Peyer's patch (tissue), 4 donors: ENCODE data around the gene ANKS4B. TPM values are rescaled to one million over a fixed set of nuclear protein-coding genes. Genes with fewer than 3 reads are reported as not detected.

Experiments used
- DNase-seq, 3 donors: peaks; one replicate each; pipeline ENCODE4 v3.0.0-alpha.2; 2017 to 2019
- H3K27ac ChIP-seq, 4 donors: fragments of 200-600 bp; sonication (generic); one replicate each; pipeline ENCODE4 v1.5.1; 2016 to 2019
- H3K27me3 ChIP-seq, 2 donors: fragments of 200-600 bp; sonication (generic); one replicate each; pipeline ENCODE4 v1.5.1; 2019
- H3K36me3 ChIP-seq, 3 donors: fragments of 200-600 bp; sonication (generic); one replicate each; pipeline ENCODE4 v1.5.1; 2016 to 2019
- H3K4me1 ChIP-seq, 4 donors: fragments of 200-600 bp; sonication (generic); one replicate each; pipeline ENCODE4 v1.5.1; 2016 to 2019
- H3K4me3 ChIP-seq, 4 donors: fragments of 200-600 bp; sonication (generic); 1 replicate in 3 of 4; 2 replicates in 1 of 4; pipeline ENCODE4 v1.5.1; 2016 to 2019; ENCODE audit warnings: mild to moderate bottlenecking in 1 of 4
- H3K9me3 ChIP-seq, 4 donors: fragments of 200-600 bp; sonication (generic); one replicate each; pipeline ENCODE4 v1.5.1; 2016 to 2019; ENCODE audit warnings: mild to moderate bottlenecking in 1 of 4
- POLR2A ChIP-seq, 2 donors: fragments of 450-650 bp; IDR thresholded peaks; one replicate each; pipeline ENCODE4 v1.5.1; 2017; ENCODE audit warnings: antibody characterized with exemption in 2 of 2, mild to moderate bottlenecking in 2 of 2, moderate library complexity in 2 of 2
- total RNA-seq, 4 donors: library from RNA; depleted of rRNA; stranded (reverse); fragments of >200 nt; gene quantifications; one replicate each; pipeline ENCODE4 v1.1.0, GENCODE V29; 2016
- TF ChIP-seq, protein P1 (sequence below), 6 experiments: fragments of 450-650 bp in 4 of 6; fragments of 200-600 bp in 2 of 6; sonication (generic) in 1 of 6; IDR thresholded peaks; one replicate each; pipeline ENCODE4 v1.5.1; 2017 to 2019; ENCODE audit warnings: antibody characterized with exemption in 6 of 6, mild to moderate bottlenecking in 3 of 6, moderate library complexity in 1 of 6

ANKS4B gene
- total RNA-seq, 4 donors from 2014 or later: 24.8 to 104 (median 90.3) TPM

GRCh38 chr16:21253470-21253869 lies 20.0 kb downstream of the ANKS4B start:
- Histone ChIP-seq H3K4me1 (no peaks in the 10 kb centered on the region), H3K36me3 (peaks cover 0 to 42% (median 0%) of the 10 kb centered on the region in 3 donors), H3K27ac (no peak overlapping the region), H3K27me3 (no peaks in the 10 kb centered on the region), H3K4me3 (no peak overlapping the region), H3K9me3 (no peaks in the 10 kb centered on the region)
- TF ChIP-seq, protein P1, sequence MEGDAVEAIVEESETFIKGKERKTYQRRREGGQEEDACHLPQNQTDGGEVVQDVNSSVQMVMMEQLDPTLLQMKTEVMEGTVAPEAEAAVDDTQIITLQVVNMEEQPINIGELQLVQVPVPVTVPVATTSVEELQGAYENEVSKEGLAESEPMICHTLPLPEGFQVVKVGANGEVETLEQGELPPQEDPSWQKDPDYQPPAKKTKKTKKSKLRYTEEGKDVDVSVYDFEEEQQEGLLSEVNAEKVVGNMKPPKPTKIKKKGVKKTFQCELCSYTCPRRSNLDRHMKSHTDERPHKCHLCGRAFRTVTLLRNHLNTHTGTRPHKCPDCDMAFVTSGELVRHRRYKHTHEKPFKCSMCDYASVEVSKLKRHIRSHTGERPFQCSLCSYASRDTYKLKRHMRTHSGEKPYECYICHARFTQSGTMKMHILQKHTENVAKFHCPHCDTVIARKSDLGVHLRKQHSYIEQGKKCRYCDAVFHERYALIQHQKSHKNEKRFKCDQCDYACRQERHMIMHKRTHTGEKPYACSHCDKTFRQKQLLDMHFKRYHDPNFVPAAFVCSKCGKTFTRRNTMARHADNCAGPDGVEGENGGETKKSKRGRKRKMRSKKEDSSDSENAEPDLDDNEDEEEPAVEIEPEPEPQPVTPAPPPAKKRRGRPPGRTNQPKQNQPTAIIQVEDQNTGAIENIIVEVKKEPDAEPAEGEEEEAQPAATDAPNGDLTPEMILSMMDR (IDR thresholded peaks at IDR 0.05): no peak
- TF ChIP-seq POLR2A (IDR thresholded peaks at IDR 0.05): no peak
- no peak for DNase-seq

DNA sequence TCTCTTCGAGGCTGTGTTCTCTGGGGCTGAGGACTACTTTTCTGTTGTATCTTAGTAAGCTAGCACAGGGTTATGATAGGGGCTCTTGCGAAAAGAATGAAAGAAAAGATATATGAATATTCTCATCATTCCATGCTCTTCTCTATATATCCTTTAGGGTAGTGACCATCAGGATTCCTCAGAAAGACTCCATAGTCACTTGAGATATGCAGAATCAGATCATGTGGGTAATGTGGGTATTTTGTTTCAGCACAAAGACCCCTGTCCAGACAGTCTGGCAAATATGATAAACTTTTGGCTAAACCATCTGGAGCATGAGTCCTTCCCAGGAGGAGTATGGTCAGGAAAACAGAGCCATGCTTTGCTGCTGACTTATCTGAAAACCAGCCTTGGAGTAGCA lies 23.1 kb downstream of the ANKS4B start:
- Histone ChIP-seq H3K36me3 (peaks cover 0 to 20% (median 0%) of the 10 kb centered on the region in 3 donors), H3K27me3 (no peaks in the 10 kb centered on the region), H3K9me3 (no peaks in the 10 kb centered on the region), H3K27ac (no peak overlapping the region), H3K4me3 (no peak overlapping the region), H3K4me1 (peaks cover 0 to 7% (median under 1%) of the 10 kb centered on the region in 4 donors)
- no peak for DNase-seq
- TF ChIP-seq POLR2A (IDR thresholded peaks at IDR 0.05): no peak
- TF ChIP-seq, protein P1 (IDR thresholded peaks at IDR 0.05): no peak

- Histone ChIP-seq H3K9me3 (no peaks in the 10 kb centered on the region), H3K27me3 (no peaks in the 10 kb centered on the region), H3K36me3 (peaks cover 0 to 13% (median 0%) of the 10 kb centered on the region in 3 donors), H3K27ac (no peak overlapping the region), H3K4me3 (no peak overlapping the region), H3K4me1 (peaks cover 0 to 13% (median 1%) of the 10 kb centered on the region in 4 donors)
- DNase-seq: no peak
- TF ChIP-seq, protein P1 (IDR thresholded peaks at IDR 0.05): no peak
- TF ChIP-seq POLR2A (IDR thresholded peaks at IDR 0.05): no peak
These were observed 23.8 kb downstream of the ANKS4B start for GRCh38 chr16:21257284-21257683.

DNA sequence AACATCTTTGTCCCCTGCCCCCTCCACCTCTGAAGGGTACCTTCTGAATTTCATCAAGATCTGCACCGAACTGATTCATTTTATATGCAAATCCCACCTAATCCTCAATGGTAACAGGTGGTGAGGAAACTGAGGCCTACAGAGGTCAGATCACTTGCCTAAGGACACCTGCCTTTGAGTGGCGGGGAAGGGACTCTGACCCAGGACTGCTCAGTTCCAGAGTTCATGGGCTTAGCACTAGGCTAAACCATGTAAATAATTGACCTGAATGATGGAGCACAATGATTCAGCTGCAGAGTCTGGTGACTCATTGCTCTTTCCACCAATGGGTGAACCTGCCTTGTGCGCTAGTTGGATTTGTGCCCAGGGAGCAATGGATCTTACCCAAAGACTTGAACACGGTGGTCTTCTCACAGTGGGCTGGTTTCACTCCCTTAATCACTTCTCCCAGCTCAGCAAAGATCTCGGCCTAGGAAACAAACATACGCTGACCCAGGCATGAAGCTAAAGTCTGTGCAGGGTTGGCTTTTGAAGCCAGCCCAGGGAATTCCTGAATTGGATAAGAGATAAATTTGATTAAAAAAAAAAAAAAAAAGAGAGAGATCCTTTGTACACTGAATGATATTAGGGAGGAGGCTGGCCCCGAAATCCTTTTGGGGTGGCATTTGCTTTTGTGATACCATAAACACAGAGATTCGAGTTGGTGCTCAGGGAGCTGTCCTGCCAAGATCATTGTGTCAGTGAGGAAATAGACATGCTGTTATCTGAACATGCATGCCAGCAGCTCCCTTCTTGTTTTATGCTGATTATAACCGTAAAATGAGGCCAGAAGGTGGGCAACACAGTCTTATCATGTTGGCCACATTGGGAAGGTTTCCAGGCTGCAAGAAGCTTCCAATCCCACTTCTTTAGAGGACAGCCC lies 27.6 kb downstream of the ANKS4B start:
- peaks cover 3 to 28% (median 10%) of the 10 kb centered on the region in 4 donors for H3K4me1 ChIP-seq
- no peak overlapping the region for H3K4me3 ChIP-seq
- H3K36me3 ChIP-seq: no peaks in the 10 kb centered on the region
- peak in 2 of 3 donors; percentile 77 to 86 for DNase-seq
- H3K9me3 ChIP-seq: peaks cover 0 to 4% (median 0%) of the 10 kb centered on the region in 4 donors
- peak overlapping the region in 2 of 4 donors; percentile 54 to 62 for H3K27ac ChIP-seq
- H3K27me3 ChIP-seq: no peaks in the 10 kb centered on the region
- TF ChIP-seq POLR2A (IDR thresholded peaks at IDR 0.05): no peak
- TF ChIP-seq, protein P1 (IDR thresholded peaks at IDR 0.05): no peak

- Histone ChIP-seq H3K36me3 (no peaks in the 10 kb centered on the region), H3K27ac (no peak overlapping the region), H3K9me3 (peaks cover 0 to 4% (median 0%) of the 10 kb centered on the region in 4 donors), H3K27me3 (no peaks in the 10 kb centered on the region), H3K4me1 (peaks cover 3 to 28% (median 10%) of the 10 kb centered on the region in 4 donors), H3K4me3 (no peak overlapping the region)
- no peak for DNase-seq
- TF ChIP-seq, protein P1 (IDR thresholded peaks at IDR 0.05): no peak
- no peak for TF ChIP-seq POLR2A (IDR thresholded peaks at IDR 0.05)
These were observed 29.5 kb downstream of the ANKS4B start for GRCh38 chr16:21262779-21263639.
